Glutamatergic neuron (in vitro differentiated cells): Measurements from ENCODE around the gene PKHD1. TPM values are rescaled to one million over a fixed set of nuclear protein-coding genes. Genes with fewer than 3 reads are reported as not detected.

Experiments
- DNase-seq: peaks from one replicate; pipeline ENCODE4 v3.0.0; 2022
- H3K27ac Mint-ChIP-seq: one replicate; pipeline ENCODE4 v1.8.0; 2020; ENCODE audit warnings: mild to moderate bottlenecking, mixed read lengths, inconsistent platforms; ENCODE audit not compliant: unreplicated experiment
- H3K27me3 Mint-ChIP-seq: one replicate; pipeline ENCODE4 v1.8.0; 2020; ENCODE audit warnings: mild to moderate bottlenecking, moderate library complexity, mixed read lengths, inconsistent platforms; ENCODE audit not compliant: unreplicated experiment
- H3K36me3 Mint-ChIP-seq: one replicate; pipeline ENCODE4 v1.8.0; 2020; ENCODE audit warnings: mild to moderate bottlenecking, mixed read lengths, inconsistent platforms; ENCODE audit not compliant: unreplicated experiment
- H3K4me1 Mint-ChIP-seq: one replicate; pipeline ENCODE4 v1.8.0; 2020; ENCODE audit warnings: mild to moderate bottlenecking, low read depth, mixed read lengths, inconsistent platforms; ENCODE audit not compliant: unreplicated experiment
- H3K4me3 Mint-ChIP-seq: one replicate; pipeline ENCODE4 v1.8.0; 2020; ENCODE audit warnings: mild to moderate bottlenecking, mixed read lengths, inconsistent platforms; ENCODE audit not compliant: unreplicated experiment
- H3K9me3 Mint-ChIP-seq: one replicate; pipeline ENCODE4 v1.8.0; 2020; ENCODE audit warnings: mild to moderate bottlenecking, moderate library complexity, mixed read lengths, inconsistent platforms; ENCODE audit not compliant: unreplicated experiment
- total RNA-seq: library from RNA; stranded (reverse); fragmentation: NEBNext Ultra II Directional; extraction: Animal tissue kit (Norgen Biotek cat#: 25700); gene quantifications from one replicate; pipeline ENCODE4 v1.2.1, GENCODE V29; 2021; ENCODE audit not compliant: unreplicated experiment
- TF ChIP-seq, protein P1 (sequence below): fragments of 200-600 bp; sonication (generic); IDR thresholded peaks from one replicate; pipeline ENCODE4 v1.5.0; 2021; ENCODE audit not compliant: partially characterized antibody, unreplicated experiment

The PKHD1 gene
- total RNA-seq, 1 donor from 2014 or later, result 0.02 TPM

DNA sequence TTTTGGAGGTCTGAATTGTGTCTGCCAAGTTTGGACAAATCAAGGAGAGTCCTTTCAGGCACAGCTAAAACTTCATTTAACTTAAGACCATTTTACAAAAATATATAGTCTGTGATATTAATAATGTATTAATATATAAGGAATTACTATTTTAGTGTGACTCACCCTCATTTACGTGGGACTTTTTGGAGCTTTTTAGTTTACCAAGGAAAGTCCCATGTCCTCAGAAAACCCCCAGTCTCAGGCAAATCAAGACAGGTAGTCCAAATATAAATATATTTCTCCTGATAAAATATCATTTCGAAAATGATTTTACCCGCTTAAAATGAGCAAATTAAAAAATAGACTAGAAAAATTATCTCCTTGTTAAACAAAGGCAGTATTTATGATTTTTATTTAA is 479.0 kb downstream of the PKHD1 start:
- H3K27me3 Mint-ChIP-seq, result no peaks in the 10 kb centered on the region
- no peak overlapping the region for H3K4me3 Mint-ChIP-seq
- no peaks in the 10 kb centered on the region for H3K4me1 Mint-ChIP-seq
- H3K36me3 Mint-ChIP-seq, result no peaks in the 10 kb centered on the region
- H3K27ac Mint-ChIP-seq, result no peak overlapping the region
- TF ChIP-seq, protein P1, sequence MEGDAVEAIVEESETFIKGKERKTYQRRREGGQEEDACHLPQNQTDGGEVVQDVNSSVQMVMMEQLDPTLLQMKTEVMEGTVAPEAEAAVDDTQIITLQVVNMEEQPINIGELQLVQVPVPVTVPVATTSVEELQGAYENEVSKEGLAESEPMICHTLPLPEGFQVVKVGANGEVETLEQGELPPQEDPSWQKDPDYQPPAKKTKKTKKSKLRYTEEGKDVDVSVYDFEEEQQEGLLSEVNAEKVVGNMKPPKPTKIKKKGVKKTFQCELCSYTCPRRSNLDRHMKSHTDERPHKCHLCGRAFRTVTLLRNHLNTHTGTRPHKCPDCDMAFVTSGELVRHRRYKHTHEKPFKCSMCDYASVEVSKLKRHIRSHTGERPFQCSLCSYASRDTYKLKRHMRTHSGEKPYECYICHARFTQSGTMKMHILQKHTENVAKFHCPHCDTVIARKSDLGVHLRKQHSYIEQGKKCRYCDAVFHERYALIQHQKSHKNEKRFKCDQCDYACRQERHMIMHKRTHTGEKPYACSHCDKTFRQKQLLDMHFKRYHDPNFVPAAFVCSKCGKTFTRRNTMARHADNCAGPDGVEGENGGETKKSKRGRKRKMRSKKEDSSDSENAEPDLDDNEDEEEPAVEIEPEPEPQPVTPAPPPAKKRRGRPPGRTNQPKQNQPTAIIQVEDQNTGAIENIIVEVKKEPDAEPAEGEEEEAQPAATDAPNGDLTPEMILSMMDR, result no peak
- no peak for DNase-seq
- H3K9me3 Mint-ChIP-seq, result no peaks in the 10 kb centered on the region

DNA sequence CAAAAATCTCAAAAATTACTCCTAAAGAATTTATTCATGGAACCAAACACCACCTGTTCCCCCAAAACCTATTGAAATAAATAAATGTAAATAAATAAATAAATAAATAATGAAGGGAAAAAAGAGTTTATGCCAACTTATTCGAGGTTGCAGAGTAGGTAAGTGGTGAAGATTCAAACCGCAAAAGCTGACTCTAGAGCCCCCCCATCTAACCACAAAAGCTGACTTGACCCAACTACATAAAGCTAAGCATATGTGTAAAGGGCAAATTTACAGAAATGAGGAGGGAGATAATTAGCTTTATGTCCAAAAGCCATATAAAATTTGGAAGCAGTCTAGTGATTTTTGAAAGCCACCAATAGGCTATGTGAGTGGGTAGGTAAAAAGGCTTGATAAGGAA is 486.9 kb downstream of the PKHD1 start:
- Mint-ChIP-seq H3K27me3 (no peaks in the 10 kb centered on the region), H3K4me1 (no peaks in the 10 kb centered on the region), H3K36me3 (peaks cover 7% of the 10 kb centered on the region), H3K27ac (no peak overlapping the region), H3K4me3 (no peak overlapping the region), H3K9me3 (no peaks in the 10 kb centered on the region)
- no peak for DNase-seq
- TF ChIP-seq, protein P1, result no peak

DNA sequence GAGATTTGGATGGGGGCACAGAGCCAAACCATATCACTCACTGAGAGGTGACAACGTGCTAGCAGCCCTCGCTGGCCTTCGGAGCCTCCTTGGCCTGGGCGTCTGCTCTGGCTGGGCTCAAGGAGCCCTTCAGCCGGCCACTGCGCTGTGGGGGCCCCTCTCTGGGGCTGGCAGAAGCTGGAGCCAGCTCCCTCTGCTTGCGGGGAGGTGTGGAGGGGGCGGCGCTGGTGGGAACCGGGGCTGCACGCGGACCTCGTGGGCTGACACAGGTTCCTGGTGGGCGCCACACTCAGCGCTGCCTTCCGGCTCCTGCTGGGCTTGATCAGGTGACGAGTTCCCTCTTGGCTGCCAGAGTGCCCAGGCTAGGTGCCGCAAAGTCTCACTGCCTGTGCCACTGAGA is 489.2 kb downstream of the PKHD1 start:
- DNase-seq, result no peak
- H3K27ac Mint-ChIP-seq, result no peak overlapping the region
- no peaks in the 10 kb centered on the region for H3K27me3 Mint-ChIP-seq
- H3K4me3 Mint-ChIP-seq, result no peak overlapping the region
- peaks cover 1% of the 10 kb centered on the region for H3K9me3 Mint-ChIP-seq
- peaks cover 7% of the 10 kb centered on the region for H3K36me3 Mint-ChIP-seq
- TF ChIP-seq, protein P1, result no peak
- H3K4me1 Mint-ChIP-seq, result no peaks in the 10 kb centered on the region

DNA sequence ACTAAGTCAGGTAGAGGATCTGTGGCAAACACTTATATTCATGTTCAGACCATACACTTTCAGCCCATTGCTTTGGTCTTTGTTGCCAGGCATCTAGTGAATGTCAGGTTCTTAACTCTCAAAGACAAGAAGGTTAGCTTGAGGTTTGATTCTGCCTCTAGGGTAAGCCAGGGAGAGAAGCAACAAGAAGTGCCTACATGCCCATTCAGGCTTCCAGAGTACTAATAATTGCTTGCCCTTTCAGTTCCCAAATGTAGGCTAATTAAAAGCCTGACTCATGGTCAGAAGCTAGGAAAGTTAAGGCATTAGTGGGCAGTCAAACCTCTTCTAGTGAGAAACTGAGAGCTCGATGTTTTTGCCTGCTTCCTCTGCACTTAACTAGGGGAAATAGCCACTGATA is 492.4 kb downstream of the PKHD1 start:
- H3K9me3 Mint-ChIP-seq, result peaks cover 1% of the 10 kb centered on the region
- no peaks in the 10 kb centered on the region for H3K4me1 Mint-ChIP-seq
- H3K36me3 Mint-ChIP-seq, result peaks cover 7% of the 10 kb centered on the region
- H3K27me3 Mint-ChIP-seq, result no peaks in the 10 kb centered on the region
- no peak overlapping the region for H3K4me3 Mint-ChIP-seq
- TF ChIP-seq, protein P1, result no peak
- DNase-seq, result no peak
- H3K27ac Mint-ChIP-seq, result no peak overlapping the region

DNA sequence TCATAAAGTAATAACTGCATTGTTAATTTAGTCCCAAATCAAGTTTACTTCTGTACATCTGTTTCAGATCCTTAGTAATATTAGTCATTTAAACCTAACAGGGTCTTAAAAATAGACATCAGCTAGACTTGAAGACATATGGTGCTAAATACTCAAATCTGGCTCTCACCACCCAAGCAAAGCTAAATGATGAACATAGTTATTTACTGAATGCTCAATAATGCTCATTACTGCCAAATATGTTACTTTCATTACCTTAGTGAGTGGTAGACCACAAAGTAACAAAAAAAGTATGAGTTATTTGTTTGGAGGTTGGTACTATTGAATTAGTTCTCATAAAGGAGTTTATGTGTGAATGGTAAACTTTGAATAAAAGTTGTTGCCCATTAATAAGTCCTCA is 502.1 kb downstream of the PKHD1 start:
- Mint-ChIP-seq H3K27ac (no peak overlapping the region), H3K4me3 (no peak overlapping the region), H3K36me3 (no peaks in the 10 kb centered on the region), H3K27me3 (no peaks in the 10 kb centered on the region), H3K9me3 (no peaks in the 10 kb centered on the region), H3K4me1 (no peaks in the 10 kb centered on the region)
- no peak for DNase-seq
- TF ChIP-seq, protein P1, result no peak
